GM23338 (cell line): ENCODE data around the gene GUCD1. TPM values are rescaled to one million over a fixed set of nuclear protein-coding genes. Genes with fewer than 3 reads are reported as not detected.
A peak's percentile ranks its signal among the peaks of the same experiment; 100 is the strongest.

Source experiments
- ATAC-seq: fragments of 200-7000 bp; cut with Tn5 transposase; 3 replicates; pipeline ENCODE4 v1.9.1; 2020
- DNase-seq: peaks from one replicate; pipeline ENCODE4 v3.0.0-alpha.2; 2015; ENCODE audit warnings: low spot score
- H2AFZ ChIP-seq: fragments of 200-600 bp; sonication (generic); 2 replicates; pipeline ENCODE4 v1.8.0; 2016; ENCODE audit warnings: antibody characterized with exemption, mild to moderate bottlenecking, moderate library complexity
- H3F3A ChIP-seq: fragments of 200-600 bp; sonication (generic); replicated peaks from 2 replicates; pipeline ENCODE4 v1.8.0; 2017; ENCODE audit warnings: antibody characterized with exemption, mixed run types, low read depth
- H3K27ac ChIP-seq: fragments of 200-600 bp; sonication (generic); 2 replicates; pipeline ENCODE4 v1.6.1; 2016; ENCODE audit warnings: low read depth
- H3K27me3 ChIP-seq: fragments of 200-600 bp; sonication (generic); 2 replicates; pipeline ENCODE4 v1.8.0; 2016; ENCODE audit warnings: mild to moderate bottlenecking, mixed run types, moderate library complexity; ENCODE audit not compliant: insufficient read depth
- H3K36me3 ChIP-seq: fragments of 200-600 bp; sonication (generic); 2 replicates; pipeline ENCODE4 v1.8.0; 2016; ENCODE audit warnings: mild to moderate bottlenecking; ENCODE audit not compliant: insufficient read depth
- H3K4me1 ChIP-seq: fragments of 200-600 bp; sonication (generic); 2 replicates; pipeline ENCODE4 v1.8.0; 2016; ENCODE audit warnings: mild to moderate bottlenecking, moderate library complexity; ENCODE audit not compliant: insufficient read depth
- H3K4me2 ChIP-seq: fragments of 200-600 bp; sonication (generic); 2 replicates; pipeline ENCODE4 v1.7.1; 2017; ENCODE audit warnings: mixed run types
- H3K4me3 ChIP-seq: fragments of 200-600 bp; sonication (generic); 2 replicates; pipeline ENCODE4 v1.6.1; 2016; ENCODE audit warnings: mixed run types
- H3K79me2 ChIP-seq: fragments of 200-600 bp; sonication (generic); replicated peaks from 2 replicates; pipeline ENCODE4 v1.8.0; 2017; ENCODE audit warnings: mild to moderate bottlenecking; ENCODE audit not compliant: insufficient read depth
- H3K9me2 ChIP-seq: fragments of 200-600 bp; sonication (generic); 2 replicates; pipeline ENCODE4 v1.8.0; 2017; ENCODE audit not compliant: insufficient read depth
- H4K20me1 ChIP-seq: fragments of 200-600 bp; sonication (generic); replicated peaks from 2 replicates; pipeline ENCODE4 v1.8.0; 2017; ENCODE audit warnings: mild to moderate bottlenecking; ENCODE audit not compliant: insufficient read depth
- H3K27ac Mint-ChIP-seq: 2 replicates; pipeline ENCODE4 v1.8.0; 2020; ENCODE audit warnings: inconsistent platforms, mild to moderate bottlenecking, moderate library complexity, mixed read lengths
- H3K27me3 Mint-ChIP-seq: 3 replicates; pipeline ENCODE4 v1.8.0; 2022; ENCODE audit warnings: low read depth, mild to moderate bottlenecking, moderate library complexity, mixed read lengths, inconsistent platforms; ENCODE audit not compliant: insufficient read depth, poor library complexity
- H3K36me3 Mint-ChIP-seq: 3 replicates; pipeline ENCODE4 v1.8.0; 2021; ENCODE audit warnings: low read depth, mild to moderate bottlenecking, inconsistent platforms, moderate library complexity, mixed read lengths
- H3K4me1 Mint-ChIP-seq: 3 replicates; pipeline ENCODE4 v1.8.0; 2020; ENCODE audit warnings: mild to moderate bottlenecking, inconsistent platforms, mixed read lengths
- H3K4me3 Mint-ChIP-seq: 3 replicates; pipeline ENCODE4 v1.8.0; 2021; ENCODE audit warnings: moderate library complexity, mild to moderate bottlenecking, inconsistent platforms, mixed read lengths
- H3K9me3 Mint-ChIP-seq: 3 replicates; pipeline ENCODE4 v1.8.0; 2020; ENCODE audit warnings: moderate library complexity, mild to moderate bottlenecking, inconsistent platforms, mixed read lengths
- NANOG ChIP-seq: IDR thresholded peaks from 2 replicates; pipeline ENCODE4 v1.6.1; 2016; ENCODE audit warnings: antibody characterized with exemption, borderline replicate concordance
- ZNF114 ChIP-seq: fragments of 250-450 bp; sonication (Bioruptor Pico); IDR thresholded peaks from 2 replicates; pipeline ENCODE4 v1.5.0; 2020; ENCODE audit warnings: mild to moderate bottlenecking, moderate library complexity
- polyA plus RNA-seq: library from polyadenylated mRNA; unstranded; fragments of >200 nt; fragmentation: Nextera tagmentation; extraction: Ambion mirVana; gene quantifications from 2 replicates; pipeline ENCODE4 v1.2.1, GENCODE V29; 2016
- total RNA-seq: library from RNA; depleted of rRNA; stranded (reverse); fragments of >200 nt; shearing (Covaris generic); gene quantifications from 2 replicates; pipeline ENCODE4 v1.2.3, GENCODE V29; 2014
- TF ChIP-seq, protein P1 (sequence below): IDR thresholded peaks from one replicate; pipeline ENCODE4 v1.6.1; 2018; ENCODE audit warnings: antibody characterized with exemption; ENCODE audit not compliant: unreplicated experiment
- TF ChIP-seq, protein P2 (sequence below): fragments of 250-450 bp; sonication (Bioruptor Pico); IDR thresholded peaks from 2 replicates; pipeline ENCODE4 v1.5.0; 2020; ENCODE audit warnings: mild to moderate bottlenecking, moderate library complexity

The GUCD1 gene
- total and polyA plus RNA-seq, 2 experiments from 2014 or later = 39.0 to 106 TPM

DNA sequence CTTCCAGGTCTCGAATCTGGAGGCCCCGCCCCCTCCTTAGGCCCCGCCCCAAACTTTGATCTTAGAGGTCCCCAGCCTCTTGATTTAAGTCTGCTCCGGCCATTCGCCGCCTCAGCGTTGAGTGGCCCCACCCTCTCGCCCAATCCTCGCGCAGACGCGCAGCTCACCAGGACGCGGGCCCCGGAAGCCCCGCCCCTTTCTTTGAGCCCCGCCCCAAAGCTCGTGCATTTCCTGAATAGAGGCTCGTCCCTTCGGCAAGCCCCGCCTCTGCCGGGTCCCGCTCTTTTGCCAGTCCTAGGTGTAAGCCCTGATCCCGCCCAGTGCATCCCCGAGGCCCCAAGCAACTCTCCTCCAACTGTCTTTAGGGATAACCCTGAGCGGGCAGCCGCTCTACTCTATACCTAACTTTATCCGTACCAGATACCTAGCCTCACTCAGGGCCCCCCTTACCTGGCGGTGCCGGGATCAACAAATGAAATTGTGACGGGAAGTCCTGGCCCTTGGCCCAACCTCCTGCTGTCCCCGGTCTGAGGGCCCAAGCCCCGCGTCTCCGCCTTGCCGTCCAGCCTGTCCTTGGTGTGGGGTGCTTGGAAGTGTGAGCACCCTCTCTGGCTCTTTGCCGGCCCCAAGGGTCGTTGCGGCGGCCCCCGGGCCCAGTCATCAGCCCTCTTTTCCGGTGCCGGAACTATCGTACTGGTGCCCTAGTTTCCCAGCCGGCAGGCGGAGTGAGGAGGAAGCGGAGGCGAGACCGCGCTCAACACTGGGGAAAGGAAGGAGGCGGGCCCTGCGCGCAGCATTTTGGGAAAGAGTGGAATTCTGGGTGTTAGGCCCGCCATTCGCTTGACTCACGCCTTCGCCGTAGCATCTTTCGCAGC lies 464 bp upstream of the GUCD1 start, which contains the start of gene SNRPD3 (continued):
- TF ChIP-seq, protein P1, sequence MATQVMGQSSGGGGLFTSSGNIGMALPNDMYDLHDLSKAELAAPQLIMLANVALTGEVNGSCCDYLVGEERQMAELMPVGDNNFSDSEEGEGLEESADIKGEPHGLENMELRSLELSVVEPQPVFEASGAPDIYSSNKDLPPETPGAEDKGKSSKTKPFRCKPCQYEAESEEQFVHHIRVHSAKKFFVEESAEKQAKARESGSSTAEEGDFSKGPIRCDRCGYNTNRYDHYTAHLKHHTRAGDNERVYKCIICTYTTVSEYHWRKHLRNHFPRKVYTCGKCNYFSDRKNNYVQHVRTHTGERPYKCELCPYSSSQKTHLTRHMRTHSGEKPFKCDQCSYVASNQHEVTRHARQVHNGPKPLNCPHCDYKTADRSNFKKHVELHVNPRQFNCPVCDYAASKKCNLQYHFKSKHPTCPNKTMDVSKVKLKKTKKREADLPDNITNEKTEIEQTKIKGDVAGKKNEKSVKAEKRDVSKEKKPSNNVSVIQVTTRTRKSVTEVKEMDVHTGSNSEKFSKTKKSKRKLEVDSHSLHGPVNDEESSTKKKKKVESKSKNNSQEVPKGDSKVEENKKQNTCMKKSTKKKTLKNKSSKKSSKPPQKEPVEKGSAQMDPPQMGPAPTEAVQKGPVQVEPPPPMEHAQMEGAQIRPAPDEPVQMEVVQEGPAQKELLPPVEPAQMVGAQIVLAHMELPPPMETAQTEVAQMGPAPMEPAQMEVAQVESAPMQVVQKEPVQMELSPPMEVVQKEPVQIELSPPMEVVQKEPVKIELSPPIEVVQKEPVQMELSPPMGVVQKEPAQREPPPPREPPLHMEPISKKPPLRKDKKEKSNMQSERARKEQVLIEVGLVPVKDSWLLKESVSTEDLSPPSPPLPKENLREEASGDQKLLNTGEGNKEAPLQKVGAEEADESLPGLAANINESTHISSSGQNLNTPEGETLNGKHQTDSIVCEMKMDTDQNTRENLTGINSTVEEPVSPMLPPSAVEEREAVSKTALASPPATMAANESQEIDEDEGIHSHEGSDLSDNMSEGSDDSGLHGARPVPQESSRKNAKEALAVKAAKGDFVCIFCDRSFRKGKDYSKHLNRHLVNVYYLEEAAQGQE = no peak

DNA sequence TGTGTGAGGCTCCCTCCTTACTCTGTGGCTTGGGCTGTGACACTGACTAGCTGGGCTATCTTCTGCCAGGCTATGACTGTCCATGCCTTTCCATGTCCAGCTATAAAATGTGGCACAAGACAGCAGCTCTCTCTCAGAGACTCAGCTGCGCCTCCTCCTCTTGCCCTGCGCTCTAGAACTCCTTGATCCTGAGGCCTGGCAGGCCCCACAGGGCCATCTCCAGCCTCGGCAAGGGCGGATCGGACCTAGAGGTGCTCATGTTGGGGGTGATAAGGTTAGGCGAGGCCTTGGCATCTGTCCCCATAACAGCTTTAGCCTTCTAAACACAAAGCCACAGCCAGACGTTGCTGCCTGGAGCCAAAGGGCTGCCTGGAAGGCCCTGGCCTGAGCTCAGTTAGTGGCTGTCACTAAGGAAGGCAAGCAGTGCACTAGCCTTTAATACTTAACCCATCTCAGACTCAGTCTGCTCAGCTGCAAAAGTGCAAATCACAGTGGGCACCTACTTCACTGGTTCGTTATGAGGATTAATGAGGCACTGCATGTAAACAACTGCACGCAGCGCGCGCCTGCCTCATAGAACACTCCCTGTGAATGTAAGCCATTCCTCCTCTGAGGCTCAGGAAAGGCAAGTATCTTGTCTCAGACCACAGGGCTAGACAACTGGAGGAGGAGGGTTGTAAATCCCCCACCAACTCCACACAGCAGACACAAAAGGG lies 1.2 kb downstream of the GUCD1 start:
- Histone ChIP-seq H3K4me2 (peak overlapping the region; percentile 86), H3K27ac (no peak overlapping the region), H2AFZ (no peak overlapping the region), H3K27me3 (no peaks in the 10 kb centered on the region), H3K79me2 (peaks cover 74% of the 10 kb centered on the region), H3K9me2 (no peaks in the 10 kb centered on the region), H4K20me1 (peaks cover 38% of the 10 kb centered on the region), H3F3A (peaks cover 5% of the 10 kb centered on the region; the same call in 1 of the 2 replicates), H3K4me1 (peaks cover 18% of the 10 kb centered on the region), H3K4me3 (peak overlapping the region; percentile 99), H3K36me3 (peaks cover 13% of the 10 kb centered on the region)
- DNase-seq (no peak), ATAC-seq (no peak)
- Mint-ChIP-seq H3K4me1 (peaks cover 25% of the 10 kb centered on the region), H3K9me3 (peaks cover 2% of the 10 kb centered on the region; the same call in 1 of the 3 replicates), H3K4me3 (peak overlapping the region; percentile 98), H3K27ac (peak overlapping the region; percentile 95; the same call in 1 of the 2 replicates), H3K36me3 (peaks cover 29% of the 10 kb centered on the region), H3K27me3 (peaks cover 6% of the 10 kb centered on the region)
- no peak for TF ChIP-seq NANOG
- TF ChIP-seq ZNF114 (CRISPR knock-in tag) = no peak
- TF ChIP-seq, protein P1 = no peak
- TF ChIP-seq, protein P2, sequence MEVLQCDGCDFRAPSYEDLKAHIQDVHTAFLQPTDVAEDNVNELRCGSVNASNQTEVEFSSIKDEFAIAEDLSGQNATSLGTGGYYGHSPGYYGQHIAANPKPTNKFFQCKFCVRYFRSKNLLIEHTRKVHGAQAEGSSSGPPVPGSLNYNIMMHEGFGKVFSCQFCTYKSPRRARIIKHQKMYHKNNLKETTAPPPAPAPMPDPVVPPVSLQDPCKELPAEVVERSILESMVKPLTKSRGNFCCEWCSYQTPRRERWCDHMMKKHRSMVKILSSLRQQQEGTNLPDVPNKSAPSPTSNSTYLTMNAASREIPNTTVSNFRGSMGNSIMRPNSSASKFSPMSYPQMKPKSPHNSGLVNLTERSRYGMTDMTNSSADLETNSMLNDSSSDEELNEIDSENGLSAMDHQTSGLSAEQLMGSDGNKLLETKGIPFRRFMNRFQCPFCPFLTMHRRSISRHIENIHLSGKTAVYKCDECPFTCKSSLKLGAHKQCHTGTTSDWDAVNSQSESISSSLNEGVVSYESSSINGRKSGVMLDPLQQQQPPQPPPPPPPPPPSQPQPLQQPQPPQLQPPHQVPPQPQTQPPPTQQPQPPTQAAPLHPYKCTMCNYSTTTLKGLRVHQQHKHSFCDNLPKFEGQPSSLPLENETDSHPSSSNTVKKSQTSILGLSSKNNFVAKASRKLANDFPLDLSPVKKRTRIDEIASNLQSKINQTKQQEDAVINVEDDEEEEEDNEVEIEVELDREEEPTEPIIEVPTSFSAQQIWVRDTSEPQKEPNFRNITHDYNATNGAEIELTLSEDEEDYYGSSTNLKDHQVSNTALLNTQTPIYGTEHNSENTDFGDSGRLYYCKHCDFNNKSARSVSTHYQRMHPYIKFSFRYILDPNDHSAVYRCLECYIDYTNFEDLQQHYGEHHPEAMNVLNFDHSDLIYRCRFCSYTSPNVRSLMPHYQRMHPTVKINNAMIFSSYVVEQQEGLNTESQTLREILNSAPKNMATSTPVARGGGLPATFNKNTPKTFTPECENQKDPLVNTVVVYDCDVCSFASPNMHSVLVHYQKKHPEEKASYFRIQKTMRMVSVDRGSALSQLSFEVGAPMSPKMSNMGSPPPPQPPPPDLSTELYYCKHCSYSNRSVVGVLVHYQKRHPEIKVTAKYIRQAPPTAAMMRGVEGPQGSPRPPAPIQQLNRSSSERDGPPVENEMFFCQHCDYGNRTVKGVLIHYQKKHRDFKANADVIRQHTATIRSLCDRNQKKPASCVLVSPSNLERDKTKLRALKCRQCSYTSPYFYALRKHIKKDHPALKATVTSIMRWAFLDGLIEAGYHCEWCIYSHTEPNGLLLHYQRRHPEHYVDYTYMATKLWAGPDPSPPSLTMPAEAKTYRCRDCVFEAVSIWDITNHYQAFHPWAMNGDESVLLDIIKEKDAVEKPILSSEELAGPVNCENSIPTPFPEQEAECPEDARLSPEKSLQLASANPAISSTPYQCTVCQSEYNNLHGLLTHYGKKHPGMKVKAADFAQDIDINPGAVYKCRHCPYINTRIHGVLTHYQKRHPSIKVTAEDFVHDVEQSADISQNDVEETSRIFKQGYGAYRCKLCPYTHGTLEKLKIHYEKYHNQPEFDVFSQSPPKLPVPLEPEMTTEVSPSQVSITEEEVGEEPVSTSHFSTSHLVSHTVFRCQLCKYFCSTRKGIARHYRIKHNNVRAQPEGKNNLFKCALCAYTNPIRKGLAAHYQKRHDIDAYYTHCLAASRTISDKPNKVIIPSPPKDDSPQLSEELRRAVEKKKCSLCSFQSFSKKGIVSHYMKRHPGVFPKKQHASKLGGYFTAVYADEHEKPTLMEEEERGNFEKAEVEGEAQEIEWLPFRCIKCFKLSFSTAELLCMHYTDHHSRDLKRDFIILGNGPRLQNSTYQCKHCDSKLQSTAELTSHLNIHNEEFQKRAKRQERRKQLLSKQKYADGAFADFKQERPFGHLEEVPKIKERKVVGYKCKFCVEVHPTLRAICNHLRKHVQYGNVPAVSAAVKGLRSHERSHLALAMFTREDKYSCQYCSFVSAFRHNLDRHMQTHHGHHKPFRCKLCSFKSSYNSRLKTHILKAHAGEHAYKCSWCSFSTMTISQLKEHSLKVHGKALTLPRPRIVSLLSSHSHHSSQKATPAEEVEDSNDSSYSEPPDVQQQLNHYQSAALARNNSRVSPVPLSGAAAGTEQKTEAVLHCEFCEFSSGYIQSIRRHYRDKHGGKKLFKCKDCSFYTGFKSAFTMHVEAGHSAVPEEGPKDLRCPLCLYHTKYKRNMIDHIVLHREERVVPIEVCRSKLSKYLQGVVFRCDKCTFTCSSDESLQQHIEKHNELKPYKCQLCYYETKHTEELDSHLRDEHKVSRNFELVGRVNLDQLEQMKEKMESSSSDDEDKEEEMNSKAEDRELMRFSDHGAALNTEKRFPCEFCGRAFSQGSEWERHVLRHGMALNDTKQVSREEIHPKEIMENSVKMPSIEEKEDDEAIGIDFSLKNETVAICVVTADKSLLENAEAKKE (CRISPR knock-in tag) = no peak
